ENCODE measurements around the gene RRP9.
A peak's percentile ranks its signal among the peaks of the same experiment; 100 is the strongest.

Gene RRP9

DNA sequence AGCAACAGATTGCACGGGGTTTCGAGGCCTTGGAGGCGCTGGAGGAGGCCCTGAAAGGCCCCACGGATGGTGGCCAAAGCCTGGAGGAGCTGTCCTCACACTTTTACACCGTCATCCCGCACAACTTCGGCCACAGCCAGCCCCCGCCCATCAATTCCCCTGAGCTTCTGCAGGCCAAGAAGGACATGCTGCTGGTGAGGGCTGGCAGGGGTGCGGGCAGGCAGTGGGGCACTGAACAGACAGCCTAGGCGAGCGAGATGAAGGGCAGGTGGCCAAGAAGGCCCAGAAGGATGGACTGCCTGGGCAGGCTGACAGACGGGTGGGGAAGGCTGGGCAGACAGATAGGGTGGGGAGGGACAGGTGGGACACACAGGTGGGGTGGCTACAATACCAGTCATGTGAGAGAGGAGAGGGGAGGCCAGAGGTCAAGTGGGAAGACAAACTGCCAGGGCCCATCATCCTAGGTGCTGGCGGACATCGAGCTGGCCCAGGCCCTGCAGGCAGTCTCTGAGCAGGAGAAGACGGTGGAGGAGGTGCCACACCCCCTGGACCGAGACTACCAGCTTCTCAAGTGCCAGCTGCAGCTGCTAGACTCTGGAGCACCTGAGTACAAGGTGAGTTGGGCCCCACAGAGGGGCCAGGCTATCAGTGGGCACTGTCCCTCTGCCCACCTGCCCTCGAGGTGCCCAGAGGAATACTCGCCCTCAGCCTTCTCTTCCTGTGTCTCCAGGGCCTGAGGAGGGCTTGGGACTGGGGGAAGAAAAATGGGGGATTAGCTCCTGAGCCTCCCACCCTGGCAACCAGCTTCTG lies 3.5 kb upstream of the RRP9 start:
- no peak for TF ChIP-seq CTCF (IDR thresholded peaks at IDR 0.05; ENCODE audit: low read depth, low read length)
- DNase-seq (ENCODE audit: extremely low read depth, low read depth), result no peak

DNA sequence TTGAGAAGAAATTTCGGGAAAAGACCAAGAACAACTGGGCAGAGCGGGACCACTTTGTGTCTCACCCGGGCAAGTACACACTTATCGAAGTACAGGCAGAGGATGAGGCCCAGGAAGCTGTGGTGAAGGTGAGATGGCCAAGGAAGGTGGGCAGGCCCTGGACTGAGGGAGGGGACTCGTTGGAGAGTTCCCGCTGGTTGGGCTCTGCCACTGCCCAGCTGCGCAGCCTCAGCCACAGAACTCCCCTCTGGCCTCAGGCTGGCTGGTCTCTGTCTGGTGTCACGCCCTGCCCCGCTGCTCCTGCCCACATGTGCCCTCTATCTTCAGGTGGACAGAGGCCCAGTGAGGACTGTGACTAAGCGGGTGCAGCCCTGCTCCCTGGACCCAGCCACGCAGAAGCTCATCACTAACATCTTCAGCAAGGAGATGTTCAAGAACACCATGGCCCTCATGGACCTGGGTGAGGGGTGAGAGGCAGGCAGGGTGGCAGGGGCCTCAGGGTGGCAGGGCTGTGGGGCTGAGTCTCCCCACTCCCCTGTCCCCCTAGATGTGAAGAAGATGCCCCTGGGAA lies 2.8 kb upstream of the RRP9 start:
- no peak for TF ChIP-seq CTCF (IDR thresholded peaks at IDR 0.05; ENCODE audit: low read depth, low read length)
- DNase-seq (ENCODE audit: extremely low read depth, low read depth), result no peak

DNA sequence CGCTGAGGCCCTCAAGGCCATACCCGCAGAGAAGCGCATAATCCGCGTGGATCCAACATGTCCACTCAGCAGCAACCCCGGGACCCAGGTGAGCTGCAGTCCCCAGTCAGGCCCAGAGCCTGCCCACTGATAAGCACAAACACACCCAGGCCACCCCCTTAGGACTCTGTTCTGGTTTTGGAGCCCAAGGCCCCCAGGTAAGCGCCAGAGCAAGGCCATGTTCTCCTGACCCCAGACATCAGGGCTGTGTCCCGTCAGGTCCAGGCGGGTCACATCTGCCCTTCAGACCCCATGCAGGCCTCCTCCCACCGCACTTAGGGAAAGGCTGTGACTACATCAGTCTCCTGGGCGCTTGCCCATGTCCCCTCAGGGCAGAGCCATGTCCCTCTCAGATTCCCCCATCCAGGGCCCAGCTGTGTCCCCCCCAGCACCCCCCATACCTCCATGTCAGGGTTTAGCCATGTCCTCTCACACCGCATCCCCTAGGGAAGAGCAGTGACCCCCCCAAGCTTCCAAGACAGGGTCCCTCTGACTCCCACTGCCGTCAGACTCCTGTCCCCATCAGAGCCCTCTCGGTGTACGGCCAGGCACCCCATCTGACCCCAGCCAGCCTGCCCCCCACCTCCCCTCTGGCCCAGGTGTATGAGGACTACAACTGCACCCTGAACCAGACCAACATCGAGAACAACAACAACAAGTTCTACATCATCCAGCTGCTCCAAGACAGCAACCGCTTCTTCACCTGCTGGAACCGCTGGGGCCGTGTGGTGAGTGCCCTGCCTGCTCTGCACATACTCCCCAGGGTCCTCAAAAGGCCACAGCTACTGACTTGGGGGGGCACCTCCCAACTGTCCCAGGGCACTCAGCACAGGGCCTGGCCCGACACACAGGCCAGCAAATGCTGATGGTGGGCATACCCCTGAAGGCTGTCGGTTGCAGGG lies 2.0 kb upstream of the RRP9 start:
- no peak for DNase-seq (ENCODE audit: extremely low read depth, low read depth)
- no peak for TF ChIP-seq CTCF (IDR thresholded peaks at IDR 0.05; ENCODE audit: low read depth, low read length)

- DNase-seq (ENCODE audit: extremely low read depth, low read depth), result peak; percentile 23
- TF ChIP-seq CTCF (IDR thresholded peaks at IDR 0.05; ENCODE audit: low read depth, low read length), result no peak
Measured at GRCh38 chr3:51942603-51943450, 1.1 kb upstream of the RRP9 start.

DNA sequence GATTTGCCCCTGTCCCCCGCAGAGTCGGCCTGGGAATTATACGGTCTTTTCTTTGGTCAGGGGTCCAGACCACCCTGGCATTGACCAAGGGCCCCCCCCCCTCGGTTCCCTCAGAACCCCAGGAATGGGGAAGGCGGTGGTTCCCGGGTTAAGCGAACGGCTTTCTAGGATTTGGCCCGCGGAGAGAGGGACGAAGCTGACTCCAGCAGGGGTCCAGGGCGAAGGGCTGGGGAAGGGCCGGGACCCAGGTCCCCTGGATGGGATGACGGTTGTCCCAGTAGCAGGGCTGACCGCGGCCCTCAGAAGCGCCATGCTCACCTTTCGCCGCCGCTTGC lies 274 bp downstream of the RRP9 start:
- no peak for TF ChIP-seq CTCF (IDR thresholded peaks at IDR 0.05; ENCODE audit: low read depth, low read length)
- no peak for DNase-seq (ENCODE audit: extremely low read depth, low read depth)

- DNase-seq (ENCODE audit: extremely low read depth, low read depth), result no peak
- no peak for TF ChIP-seq CTCF (IDR thresholded peaks at IDR 0.05; ENCODE audit: low read depth, low read length)
Measured at GRCh38 chr3:51940648-51941462, 849 bp downstream of the RRP9 start.

All from AG09319 (cell line).